AG20443 (cell line): ENCODE data around the gene HLA-DPA1.
"Not testable (repeated sequence)": the region's sequence is repeated elsewhere in the genome, so short reads cannot be mapped to it uniquely, and the experiment has no call there.

Source experiments
- DNase-seq: peaks from one replicate; pipeline ENCODE4 v3.0.0; 2012; ENCODE audit warnings: low spot score, mixed read lengths

The HLA-DPA1 gene

DNA sequence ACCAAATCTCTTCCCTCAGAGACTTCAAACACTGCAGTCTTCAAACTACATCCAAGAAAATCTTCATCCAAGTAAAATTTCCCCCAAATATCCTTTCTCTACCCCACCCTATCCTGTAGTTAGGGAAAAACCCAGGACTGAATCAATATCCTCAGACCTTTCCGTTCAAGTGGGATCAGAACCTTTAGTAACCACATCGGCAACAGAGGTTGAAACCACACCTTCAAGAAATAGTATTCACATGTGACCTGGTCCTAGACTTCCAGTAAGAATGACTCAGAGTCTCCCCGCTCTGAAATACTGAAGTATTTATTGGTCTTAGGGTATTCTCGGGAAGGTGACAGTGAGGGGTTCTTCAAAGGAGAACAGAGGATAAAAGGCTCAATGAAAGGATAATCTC, 8.7 kb downstream of the HLA-DPA1 start:
- no peak for DNase-seq

DNA sequence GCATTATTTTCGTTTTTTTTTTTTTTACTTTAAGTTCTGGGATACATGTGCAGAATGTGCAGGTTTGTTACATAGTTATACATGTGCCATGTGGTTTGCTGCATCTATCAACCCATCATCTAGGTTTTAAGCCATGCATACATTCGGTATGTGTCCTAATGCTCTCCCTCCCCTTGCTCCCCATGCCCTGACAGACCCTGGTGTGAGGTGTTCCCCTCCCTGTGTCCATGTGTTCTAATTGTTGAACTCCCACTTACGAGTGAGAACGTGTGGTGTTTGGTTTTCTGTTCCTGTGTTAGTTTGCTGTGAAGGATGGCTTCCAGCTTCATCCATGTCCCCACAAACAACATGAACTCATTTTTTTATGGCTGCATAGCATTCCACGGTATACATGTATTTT, 10.0 kb downstream of the HLA-DPA1 start:
- not testable (repeated sequence) for DNase-seq

DNA sequence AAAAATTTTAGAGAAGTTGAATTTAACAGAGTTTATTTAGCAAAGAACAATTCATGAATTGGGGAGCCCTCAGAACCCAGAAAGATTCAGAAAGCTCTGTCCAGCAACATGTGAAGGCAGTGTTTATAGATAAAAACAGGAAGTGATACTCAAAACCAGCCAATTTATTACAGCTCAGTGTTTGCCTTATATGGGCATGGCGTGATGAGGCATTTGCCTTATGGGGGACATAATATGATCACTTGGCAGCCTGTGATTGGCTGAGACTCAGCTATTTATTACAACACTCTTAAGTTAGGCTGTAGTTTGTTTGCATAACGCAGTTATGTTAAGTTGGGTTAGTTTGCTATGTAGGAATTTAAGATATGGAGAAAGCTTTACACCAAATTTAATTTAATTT, 11.5 kb downstream of the HLA-DPA1 start:
- no peak for DNase-seq

DNA sequence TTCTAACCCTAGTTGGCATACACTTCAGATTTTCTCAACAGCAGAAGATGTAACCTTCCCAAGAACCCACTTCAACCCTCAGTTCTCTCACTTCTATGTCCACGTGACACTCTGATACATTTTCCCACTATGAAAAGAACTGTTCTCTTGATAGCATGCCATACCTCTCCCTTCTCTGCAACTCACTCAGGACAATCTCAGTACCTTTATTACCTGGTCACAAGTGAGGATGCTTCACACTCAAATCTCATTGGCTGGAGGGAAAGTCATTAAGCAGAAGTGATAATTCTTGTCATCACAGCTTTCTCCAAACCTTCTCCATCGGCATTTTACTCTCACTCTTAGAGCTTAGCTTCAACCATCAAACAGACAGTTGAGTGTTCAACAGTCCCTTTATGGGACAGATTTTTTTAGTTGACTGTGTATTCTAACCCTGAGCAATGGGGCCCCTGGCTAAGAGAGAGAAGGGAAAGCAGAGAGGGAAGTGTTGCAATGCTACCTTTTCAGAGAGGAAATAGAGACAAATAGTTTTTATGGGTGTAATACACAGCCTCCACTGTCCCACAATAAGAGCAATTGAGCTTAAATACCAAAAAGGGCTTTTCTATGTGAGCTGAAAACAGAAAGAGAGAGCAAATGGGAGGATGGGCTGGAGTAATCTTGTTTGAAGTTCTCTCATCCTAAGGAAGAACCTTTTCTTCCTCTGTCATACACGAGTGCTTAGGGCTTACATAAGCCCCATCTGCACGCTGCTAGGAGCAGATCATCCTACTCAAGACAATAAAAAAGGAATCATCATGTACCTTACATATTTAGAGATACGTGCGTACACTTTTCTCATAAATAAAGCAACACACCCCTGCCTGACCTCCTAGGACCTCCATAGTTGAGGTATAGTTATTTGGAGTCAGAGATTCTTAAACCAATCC, 16.0 kb downstream of the HLA-DPA1 start:
- DNase-seq = no peak

DNA sequence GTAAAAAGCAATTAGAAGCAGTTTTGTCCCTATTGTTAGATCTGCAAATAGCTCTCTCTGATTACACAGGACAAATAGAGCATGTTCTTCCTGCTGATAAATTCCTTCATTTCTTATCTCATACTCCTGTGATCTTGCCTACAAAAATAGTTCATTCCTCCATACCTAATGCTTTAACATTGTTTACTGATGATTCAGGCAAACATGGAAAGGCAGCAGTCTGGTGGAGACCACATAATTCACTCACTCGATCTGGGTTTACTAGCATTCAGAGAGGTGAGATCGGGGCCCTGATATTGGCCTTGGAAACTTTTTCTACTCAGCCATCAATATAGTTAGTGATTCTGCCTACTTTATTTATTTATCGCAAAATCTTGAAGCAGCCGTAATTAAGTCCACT, 20.2 kb downstream of the HLA-DPA1 start:
- no peak for DNase-seq

DNA sequence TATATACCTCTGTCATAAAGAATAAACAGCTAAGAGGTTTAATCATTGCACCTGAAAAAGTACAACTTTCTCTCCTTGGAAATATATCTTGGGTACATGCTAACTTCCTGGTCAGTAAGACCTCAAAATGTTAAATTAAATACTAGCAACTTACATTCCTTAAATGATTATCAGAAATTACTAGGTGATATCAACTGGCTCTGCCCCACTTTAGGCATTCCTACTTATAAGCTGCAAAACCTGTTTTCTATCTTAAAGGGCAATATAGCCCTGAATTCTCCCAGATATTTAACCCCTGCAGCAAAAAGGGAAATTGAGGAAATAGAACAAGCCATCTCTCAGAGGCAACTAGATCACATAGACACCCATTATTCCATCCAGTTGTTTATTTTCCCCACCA, 20.8 kb downstream of the HLA-DPA1 start:
- DNase-seq = no peak

DNA sequence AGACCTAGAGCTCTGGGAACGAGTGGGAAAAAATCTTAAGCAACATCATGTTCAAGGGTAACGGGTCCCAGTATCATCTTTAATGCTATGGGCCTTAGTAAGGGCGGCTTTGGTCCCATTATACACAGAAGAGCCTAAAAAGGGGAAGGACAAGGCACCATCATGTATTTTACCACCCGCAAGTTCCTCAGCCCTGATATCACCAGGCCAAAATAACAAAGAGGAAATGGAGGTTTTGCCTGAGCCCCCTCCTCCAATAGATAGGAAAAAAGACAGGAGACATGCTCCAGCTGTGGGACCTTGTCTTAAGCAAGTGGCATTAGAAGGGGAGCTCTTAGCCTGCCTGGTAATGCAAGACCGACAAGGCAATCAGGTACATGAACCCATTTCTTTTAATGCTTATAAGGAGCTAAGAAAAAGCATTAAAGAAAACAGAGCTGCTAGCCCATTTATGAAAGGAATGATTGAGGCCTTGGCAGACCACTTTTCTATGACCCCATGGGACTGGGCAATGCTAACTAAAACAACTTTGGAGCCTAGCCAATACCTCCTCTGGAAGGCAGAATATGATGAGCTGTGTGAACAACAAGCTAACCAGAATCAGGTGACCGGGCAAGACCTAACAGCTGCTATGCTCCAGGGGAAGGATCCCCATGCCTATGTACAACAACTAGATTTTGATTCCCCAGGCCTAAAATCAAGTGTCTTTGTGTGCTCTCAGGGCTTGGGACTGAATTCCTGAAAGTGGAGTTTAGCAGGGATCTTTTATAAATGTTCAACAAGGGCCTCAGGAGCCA, 23.2 kb downstream of the HLA-DPA1 start:
- DNase-seq = no peak

DNA sequence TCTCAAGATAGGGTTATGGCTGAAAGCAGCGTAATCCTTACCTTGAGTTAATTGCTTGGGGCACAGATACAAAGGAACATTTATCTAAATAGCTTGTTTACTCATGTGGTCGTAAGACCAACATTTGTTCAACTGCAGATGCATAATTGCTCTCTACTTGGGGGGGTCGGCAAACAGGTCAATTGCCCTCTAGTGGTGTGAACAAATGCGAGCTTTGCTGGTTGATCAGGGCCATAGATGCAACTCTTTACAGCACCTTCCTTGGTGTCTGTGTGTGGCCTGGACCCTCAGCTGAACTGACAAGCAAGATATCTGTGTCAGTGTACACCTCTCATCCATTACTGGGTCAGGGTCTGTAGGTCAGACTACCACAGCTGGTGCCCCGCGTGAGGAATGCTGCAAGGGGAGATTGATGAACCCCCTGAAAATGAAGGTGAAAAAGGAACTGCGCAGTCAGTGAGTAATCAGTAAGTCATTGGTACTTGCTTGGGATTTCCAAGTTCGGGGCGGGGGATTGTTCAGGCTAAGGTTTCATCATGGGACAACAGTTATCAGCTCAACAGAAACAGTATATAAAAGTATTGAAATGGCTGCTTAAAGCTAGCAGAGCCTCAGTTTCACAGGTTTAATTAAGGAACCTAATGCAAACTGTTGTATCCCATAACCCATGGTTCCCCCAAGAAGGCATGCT, 24.0 kb downstream of the HLA-DPA1 start:
- DNase-seq = no peak

DNA sequence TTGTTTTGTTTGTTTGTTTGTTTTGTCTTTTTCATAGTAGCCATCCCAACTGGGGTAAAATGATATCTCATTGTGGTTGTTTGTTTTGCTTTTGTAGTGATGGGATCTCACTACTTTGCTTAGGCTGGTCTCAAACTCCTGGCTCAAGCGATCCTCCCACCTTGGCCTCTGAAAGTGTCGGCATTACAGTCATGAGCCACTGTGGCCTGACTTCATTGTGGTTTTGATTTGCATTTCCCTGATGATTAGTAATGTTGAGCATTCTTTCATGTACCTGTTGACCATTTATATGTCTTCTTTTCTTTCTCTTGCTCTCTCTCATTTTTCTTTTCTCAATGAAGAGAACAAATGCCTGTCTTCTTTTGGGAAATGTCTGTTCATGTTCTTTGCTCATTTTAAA, 33.3 kb downstream of the HLA-DPA1 start:
- DNase-seq = no peak

DNA sequence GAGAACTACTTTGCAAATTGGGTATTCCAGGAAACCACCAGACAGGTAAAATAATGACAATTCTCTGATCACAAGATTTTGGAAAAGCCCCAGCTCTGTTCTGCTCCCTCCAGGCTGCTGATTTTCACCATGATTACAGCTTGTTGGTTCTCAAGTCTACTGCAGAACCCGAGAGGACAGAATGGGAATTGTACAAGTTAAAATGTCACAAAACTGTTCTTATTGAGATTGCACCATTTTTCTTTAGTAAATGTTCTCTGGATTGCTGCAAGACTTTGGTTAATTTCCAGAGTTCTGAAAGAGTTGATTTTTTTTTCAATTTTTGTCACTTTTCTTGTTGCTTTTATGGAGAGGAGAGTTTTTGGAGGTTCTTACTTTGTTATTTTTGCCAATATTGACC, 36.9 kb downstream of the HLA-DPA1 start:
- no peak for DNase-seq

DNA sequence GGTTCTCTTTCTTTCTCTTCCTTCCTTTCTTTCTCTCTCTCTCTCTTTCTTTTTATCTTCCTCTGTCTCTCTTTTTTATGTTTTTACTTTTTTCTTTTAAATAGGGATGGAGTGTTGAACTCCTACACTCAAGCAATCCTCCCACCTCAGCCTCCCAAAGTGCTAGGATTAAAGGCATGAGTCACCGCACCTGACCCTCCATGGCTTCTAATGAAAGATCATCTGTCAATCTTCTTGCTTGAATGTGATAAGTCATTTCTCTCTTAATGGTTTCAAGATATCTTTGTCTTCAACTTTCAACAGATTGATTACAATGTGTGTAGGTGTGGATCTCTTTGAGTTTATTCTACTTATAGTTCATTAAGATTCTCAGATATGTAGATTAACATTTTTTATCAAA, 38.9 kb downstream of the HLA-DPA1 start:
- no peak for DNase-seq

DNA sequence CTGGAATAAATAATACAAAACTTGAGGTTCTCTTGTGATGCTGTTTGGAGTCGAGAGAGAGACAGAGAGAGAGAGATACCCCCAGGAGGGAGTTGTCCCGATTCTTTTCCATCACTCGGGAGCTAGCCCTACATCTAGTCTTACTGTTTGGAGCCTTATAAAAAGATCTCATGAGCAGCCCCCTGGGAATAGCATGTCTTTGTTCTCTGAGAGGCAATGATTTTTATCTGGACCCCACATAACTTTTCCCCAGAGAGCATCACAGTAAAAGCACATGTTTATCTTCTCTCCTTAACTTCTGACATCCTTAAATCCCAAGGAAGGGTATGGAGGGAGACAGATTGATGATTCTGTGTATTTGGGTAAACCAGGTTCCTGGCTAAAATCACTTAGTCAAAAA, 43.2 kb downstream of the HLA-DPA1 start:
- no peak for DNase-seq

DNA sequence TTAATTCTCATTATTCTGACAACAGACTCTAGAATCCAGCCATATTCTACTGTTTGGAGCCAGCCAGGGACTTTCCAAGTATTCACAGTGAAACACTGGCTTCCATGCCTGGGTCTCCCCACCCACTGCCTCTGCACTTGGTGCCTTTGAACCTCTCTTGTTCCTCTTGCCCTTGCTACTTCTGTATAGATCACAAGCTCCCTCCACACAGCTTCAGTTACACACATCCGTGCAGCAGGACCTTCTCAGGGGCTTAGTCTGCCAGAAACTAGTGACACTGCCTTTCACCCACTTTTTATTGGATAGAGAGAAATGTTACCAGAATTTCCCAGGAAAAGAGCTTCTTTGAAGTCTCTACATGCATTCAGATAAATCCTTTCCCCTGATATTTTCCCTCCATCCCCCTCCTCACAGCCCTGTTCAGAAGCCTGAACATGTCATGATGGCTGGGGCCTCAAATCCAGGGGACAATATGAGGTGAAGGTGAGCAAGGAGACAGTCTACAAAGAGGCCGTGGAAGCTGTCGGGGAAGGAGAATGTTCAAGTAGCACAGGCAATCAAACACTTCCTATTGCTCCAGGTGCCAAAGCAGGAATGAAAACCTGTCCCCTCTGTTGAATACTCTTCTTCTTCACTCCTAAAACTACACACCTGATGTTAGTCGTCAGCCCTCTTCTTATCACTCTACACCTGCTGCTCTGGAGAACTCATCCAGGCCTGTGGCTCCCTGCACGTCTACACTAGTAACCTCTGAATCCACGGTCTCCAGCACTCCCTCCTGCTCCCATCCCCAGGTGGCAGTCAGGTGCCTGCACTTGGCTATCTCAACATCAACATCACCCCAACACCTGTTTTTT, 43.9 kb downstream of the HLA-DPA1 start:
- no peak for DNase-seq

DNA sequence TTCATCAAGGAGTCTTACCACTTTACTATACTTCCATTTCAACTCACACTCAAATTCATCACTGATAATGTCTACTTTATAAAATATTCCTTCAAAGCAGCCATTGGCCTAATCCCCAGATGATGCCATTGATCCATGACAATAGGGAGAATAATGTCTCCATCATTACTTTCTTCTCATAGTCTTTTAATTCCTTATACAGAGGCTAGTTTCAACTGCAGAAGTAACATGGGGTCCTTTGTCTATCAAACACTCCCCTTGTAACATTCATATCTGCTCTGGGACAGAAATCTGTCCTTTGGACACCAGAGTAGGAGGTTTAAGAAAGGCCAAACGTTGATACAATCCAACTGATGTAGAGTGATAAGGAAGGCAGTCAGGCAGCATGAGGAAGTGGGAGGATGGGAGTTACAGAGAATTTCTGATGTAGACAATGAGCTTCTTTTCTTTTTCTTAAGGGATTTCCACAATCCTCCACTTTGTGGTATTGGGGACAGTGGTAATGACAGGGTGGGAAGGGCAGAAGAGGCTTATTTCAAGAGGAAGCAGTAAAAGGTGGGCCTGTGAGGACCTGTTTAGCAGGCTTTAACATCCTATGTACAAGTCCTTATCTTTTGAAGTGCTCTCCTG, 45.1 kb downstream of the HLA-DPA1 start:
- DNase-seq = no peak

DNA sequence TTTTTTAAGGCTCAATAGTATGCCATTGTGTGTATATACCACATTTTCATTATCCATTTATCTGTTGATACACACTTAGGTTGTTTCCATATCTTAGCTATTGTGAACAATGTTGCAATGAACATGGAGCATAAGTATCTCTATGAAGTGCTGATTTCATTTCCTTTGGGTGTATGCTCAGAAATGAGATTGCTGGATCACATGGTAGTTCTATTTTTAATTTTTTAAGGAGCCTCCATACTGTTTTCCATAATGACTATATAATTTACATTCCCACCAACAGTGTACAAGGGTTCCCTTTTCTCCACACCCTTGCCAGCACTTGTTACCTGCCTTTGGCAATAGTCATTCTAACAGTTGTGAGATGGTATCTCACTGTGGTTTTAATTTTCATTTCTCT, 48.9 kb downstream of the HLA-DPA1 start:
- no peak for DNase-seq

DNA sequence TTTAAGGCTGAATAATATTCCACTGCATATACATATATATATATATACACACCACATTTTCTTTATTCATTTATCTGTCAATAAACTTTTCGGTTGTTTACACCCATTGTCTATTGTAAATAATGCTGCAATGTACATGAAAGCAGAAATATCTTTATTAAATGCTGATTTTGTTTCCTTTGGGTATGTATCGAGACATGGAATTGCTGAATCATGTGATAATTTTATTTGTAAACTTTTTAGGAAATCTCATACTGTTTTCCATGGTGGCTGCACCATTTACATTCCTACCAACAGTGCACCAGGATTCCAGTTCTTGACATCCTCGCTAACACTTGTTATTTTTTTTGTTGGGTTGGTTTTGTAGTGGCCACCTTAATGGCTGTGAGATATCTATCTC, 49.9 kb downstream of the HLA-DPA1 start:
- no peak for DNase-seq

DNA sequence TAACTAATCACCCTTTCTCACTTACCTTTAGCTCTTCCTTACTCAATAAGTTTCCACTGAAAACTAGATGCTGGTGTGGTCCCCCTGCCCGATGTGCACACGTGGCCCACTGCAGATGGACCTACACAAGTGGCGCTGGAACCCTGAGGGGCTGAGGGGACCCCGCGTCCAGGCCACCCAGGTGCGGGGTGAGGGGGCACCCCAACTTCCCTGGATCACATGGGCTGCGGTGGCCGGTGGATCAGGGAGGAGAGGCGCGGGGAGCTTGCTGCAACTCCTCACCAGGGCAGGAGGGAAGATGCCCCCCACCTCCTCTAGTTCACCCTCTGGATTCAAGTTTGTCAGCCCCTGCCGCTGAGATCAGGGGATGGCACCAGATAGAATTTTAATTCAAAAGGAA, 51.5 kb downstream of the HLA-DPA1 start:
- no peak for DNase-seq

DNA sequence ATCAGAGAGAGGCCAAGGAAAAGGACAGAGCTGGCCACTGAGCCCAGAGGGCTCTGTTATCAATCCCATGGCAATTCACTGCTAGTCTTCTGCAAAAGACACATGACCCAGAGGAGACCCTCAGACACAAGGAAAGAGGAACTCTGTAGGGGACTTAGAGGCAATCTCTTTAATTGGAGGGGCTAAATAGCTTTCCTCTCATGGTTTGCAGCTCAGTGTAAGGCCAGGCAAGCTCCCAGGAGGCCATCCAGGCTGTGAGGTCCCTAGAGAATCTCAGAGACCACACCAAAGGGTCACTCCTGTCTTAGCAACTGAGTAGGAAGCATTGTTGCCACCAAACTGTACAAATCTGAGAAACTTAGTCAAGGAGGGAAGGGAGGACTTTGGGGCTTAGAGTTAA, 54.1 kb downstream of the HLA-DPA1 start:
- no peak for DNase-seq

DNA sequence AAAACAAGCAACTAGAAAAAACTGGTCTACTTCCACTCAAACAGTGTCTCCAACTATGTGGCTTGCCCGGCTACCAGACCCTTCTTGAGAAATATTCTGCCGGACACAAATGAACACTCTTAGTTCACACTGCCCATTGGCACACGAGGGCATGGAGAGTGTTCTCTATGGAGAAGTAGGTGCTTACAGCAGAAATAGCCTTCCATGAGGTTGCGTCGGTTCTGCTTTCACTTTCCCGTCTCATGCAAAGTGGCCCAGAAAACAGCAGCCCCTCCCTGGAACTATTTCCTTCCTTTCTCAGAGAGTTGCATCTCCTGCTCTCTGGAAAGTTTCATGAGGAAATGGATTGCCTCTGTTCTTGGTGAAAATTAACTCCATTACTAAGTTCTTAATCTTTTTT, 54.5 kb downstream of the HLA-DPA1 start:
- DNase-seq = peak; percentile 70

DNA sequence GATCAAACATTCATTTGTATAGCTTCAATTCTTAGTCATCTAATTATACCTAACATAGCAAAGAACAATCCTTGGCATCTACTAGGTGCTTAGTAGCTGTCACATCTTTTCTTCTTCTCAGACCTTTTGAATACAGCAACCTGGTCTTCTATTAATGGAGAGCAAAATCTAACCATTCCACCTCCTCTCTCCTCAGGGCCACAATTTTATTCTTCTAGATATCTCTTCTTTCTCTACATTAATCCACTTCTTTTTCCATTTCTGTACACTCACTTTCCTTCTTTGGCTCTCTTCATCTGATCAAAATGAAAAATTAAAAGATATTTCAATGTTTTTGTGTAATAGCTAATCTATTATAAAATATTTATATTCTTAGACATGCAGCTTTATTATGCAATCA, 55.0 kb downstream of the HLA-DPA1 start:
- no peak for DNase-seq

DNA sequence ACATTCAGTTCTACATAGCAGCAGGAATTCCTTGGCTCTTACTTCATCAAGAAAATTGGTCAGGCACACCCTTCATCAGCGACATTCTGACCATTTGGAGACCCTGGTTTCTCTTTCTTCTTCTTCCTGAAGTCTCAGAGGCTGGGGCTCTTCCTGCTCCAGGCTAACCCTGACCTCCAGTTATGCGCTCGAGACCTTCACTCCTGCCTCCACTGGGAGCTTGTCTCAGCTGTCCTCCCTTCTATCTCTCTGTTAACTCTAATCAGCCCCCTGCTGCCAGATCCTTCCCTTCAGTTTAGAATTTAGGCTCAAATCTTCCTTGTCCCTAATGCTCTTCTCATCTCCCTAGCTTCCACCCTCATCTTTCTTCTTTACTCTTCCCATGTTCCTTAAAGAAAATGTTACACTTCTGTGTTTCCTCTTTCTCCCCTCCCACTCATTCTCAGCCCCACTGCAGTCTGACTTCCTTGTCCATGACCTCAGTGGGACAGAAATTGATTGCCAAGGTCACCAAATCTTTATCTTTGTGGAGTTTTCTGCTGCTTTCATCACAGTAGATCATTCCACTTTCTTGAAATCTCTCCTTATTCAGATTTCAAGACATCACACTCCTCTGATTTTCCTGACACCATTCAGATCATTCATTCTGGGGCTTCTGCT, 55.6 kb downstream of the HLA-DPA1 start:
- no peak for DNase-seq
